Stomach smooth muscle (tissue), 2 donors: ENCODE results near the gene TULP1.

Experiments
- H3K27ac ChIP-seq: one replicate; pipeline ENCODE4 v1.7.0; 2013; ENCODE audit warnings: mild to moderate bottlenecking, low read length, inconsistent platforms
- H3K27me3 ChIP-seq, 2 donors: one replicate each; pipeline ENCODE4 v1.7.0; 2013; ENCODE audit warnings: low read length in 2 of 2; ENCODE audit not compliant: insufficient read depth in 2 of 2, control insufficient read depth in 1 of 2
- H3K36me3 ChIP-seq, 2 donors: one replicate each; pipeline ENCODE4 v1.7.0; 2013; ENCODE audit warnings: low read length in 2 of 2; ENCODE audit not compliant: control insufficient read depth in 2 of 2, insufficient read depth in 2 of 2
- H3K4me1 ChIP-seq: one replicate; pipeline ENCODE4 v1.7.0; 2013; ENCODE audit warnings: low read length; ENCODE audit not compliant: control insufficient read depth, insufficient read depth
- H3K4me3 ChIP-seq, 2 donors: one replicate each; pipeline ENCODE4 v1.7.0; 2013; ENCODE audit warnings: low read length in 2 of 2
- H3K9ac ChIP-seq, 2 donors: one replicate each; pipeline ENCODE4 v1.7.0; 2013; ENCODE audit warnings: low read length in 2 of 2, mild to moderate bottlenecking in 1 of 2
- H3K9me3 ChIP-seq, 2 donors: one replicate each; pipeline ENCODE4 v1.7.0; 2013; ENCODE audit warnings: low read length in 2 of 2; ENCODE audit not compliant: control insufficient read depth in 2 of 2
- donor health status: healthy.
- donor health status: Pancreatic carcinoma.

TULP1 gene

DNA sequence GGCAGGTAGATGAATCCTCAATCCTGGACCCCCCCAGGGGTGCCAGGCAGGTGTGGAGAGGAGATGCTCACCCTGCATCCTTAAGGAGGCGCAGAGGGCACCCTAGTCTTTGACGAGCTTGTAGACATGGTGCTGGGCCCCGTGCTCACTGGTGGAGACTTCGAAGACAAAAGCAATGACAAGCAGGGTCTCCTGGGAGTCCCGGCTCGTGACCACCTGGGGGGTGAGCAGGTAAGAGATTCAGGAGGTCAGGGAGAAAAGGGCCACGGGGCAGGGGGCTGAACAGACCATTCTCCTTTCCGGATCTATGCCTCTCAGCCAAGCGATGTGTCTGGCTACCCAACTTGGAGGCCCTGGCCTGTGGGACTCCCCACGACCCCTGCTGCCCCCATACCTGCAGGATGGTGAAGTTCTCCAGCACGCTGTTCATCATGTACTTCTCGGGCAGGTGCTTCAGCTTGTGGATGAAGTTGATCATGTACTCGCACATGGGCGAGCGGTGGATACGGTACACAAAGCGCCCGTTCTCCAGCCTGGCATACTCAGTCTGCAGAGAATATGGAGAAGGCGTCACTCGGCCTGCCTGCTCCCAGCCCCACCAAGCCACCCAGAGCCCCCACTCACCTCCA lies 37.6 kb downstream of the TULP1 start:
- H3K4me1 ChIP-seq, result peaks cover 27% of the 10 kb centered on the region
- H3K36me3 ChIP-seq, result peaks cover 51 to 59% of the 10 kb centered on the region in 2 donors
- H3K27ac ChIP-seq, result peak overlapping the region; percentile 18

DNA sequence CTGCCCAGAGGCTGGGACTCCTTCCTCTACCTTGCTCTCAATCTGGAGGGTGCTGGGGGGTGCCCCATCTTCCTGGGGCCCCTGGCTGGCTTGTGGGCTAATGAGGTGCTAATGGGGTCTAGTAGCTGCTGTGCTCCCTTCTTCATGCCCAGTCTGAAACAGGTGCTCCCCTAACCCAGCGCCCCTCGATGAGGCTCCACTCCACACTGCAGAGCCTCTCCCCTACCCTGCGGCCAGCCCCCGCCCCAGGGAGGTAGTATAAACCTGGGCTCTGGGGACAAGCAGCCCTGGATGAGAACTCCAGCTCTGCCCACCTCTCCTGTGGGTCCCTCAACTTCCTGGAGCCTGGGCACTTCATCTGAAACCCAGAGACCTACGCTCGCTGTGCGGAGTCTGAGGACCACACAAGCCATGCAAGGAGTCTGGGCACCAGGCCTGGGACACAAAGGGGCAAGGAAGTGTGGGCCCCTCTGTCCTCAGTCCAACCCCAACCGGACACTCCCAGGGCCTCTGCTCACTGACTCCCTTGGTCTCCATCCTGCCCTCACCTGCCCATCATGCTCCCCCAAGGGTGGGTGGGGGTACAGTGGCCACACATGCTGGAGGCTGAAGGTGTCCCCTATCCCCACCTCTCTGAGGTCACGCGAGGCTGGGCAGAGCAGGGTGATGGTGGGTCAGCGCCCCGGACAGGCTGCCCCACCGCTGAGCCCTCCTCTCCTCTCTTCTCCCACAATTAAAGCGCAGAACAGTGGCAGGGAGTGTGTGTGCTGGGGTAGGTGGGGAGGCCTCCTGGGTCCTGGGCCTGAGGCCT lies 38.4 kb downstream of the TULP1 start:
- H3K9me3 ChIP-seq, result no peaks in the 10 kb centered on the region
- H3K9ac ChIP-seq, result no peak overlapping the region
- H3K4me1 ChIP-seq, result peaks cover 34% of the 10 kb centered on the region
- H3K4me3 ChIP-seq, result no peak overlapping the region
- H3K36me3 ChIP-seq, result peaks cover 50 to 54% of the 10 kb centered on the region in 2 donors
- peak overlapping the region; percentile 24 for H3K27ac ChIP-seq
- H3K27me3 ChIP-seq, result no peaks in the 10 kb centered on the region

More for the DNA sequence above, 37.6 kb downstream of the TULP1 start:
- Histone ChIP-seq H3K9me3 (no peaks in the 10 kb centered on the region), H3K9ac (no peak overlapping the region), H3K27me3 (no peaks in the 10 kb centered on the region), H3K4me3 (no peak overlapping the region)

DNA sequence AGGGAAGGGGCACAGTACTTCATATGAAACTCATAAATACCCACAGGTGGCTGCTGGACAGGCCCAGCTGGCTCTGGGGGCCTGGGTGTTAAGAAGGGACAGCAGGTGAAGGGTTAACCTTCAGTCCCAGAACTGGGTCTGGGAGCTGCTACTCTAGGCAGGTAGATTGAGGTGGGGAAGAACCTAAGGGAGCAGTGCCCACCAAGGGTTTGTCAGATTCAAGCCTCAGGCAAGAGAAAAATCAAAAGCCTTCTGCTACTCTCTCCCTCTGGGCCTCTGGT lies 38.9 kb downstream of the TULP1 start:
- no peaks in the 10 kb centered on the region for H3K27me3 ChIP-seq
- peaks cover 39% of the 10 kb centered on the region for H3K4me1 ChIP-seq
- H3K4me3 ChIP-seq, result no peak overlapping the region
- peak overlapping the region; percentile 24 for H3K27ac ChIP-seq
- no peaks in the 10 kb centered on the region for H3K9me3 ChIP-seq
- H3K36me3 ChIP-seq, result peaks cover 50 to 51% of the 10 kb centered on the region in 2 donors
- H3K9ac ChIP-seq, result no peak overlapping the region

DNA sequence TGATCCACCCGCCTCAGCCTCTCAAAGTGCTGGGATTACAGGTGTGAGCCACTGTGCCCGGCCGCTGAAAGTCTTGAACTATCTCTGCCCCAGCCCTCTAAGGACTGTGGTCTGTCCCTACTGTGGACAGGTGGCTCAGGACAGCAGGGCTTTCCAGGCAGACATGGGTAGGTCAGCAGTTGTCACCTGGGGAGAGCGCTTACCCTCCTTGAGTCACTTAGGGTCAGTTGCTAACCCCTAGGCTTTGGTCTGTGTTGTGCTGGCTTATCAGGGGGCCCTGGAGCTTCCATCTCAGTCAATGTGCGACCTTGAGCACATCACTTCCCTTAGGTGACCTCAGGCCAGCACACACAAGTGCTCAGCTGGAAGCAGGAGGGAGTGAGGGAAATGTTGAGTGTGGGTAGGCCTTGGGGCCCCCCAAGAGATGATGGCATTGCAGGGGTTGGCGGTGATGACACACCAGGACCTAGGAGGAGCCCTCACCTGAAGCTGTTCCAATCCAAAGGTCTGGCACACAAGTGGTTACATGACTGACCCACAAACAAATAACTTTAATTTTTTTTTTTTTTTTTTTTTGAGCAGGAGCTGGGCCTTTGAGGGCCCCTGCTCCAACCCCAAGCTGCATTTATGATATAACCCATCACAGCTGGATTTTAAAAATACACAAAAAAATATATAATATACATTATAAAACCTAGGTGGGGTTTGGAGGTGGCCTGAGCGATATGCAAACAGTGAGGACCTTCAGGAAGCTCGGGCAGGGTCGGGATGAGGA lies 39.4 kb downstream of the TULP1 start:
- Histone ChIP-seq H3K36me3 (peaks cover 47% of the 10 kb centered on the region in 2 donors), H3K27ac (peak overlapping the region; percentile 24), H3K27me3 (no peaks in the 10 kb centered on the region), H3K4me1 (peaks cover 39% of the 10 kb centered on the region), H3K9me3 (no peaks in the 10 kb centered on the region), H3K4me3 (no peak overlapping the region), H3K9ac (no peak overlapping the region)

DNA sequence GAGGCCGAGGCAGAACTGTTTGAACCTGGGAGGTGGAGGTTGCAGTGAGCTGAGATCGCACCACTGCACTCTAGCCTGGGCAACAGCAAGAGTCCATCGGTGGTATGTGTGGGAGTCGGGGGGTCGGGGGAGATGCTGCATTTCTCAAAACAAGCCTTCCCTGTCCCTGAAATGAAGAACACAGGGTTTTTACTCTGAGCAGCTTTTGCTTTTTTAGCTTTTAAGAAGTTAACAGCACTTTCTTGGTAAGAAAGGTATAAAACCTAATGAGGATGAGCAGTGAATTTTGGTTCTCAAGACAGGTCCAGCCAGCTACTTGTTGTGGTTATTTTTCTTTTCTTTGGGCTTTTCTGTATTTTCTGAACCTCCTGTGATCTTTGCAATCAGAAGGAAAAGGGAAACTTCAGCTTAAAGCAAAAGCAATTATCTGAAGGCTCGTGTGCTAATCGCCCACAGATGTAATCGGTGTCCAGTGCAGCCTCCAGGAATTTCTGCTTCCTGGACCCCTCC lies 40.8 kb downstream of the TULP1 start:
- Histone ChIP-seq H3K36me3 (peaks cover 35 to 41% of the 10 kb centered on the region in 2 donors), H3K27ac (peak overlapping the region; percentile 46), H3K9me3 (no peaks in the 10 kb centered on the region), H3K4me3 (no peak overlapping the region), H3K27me3 (no peaks in the 10 kb centered on the region), H3K9ac (no peak overlapping the region), H3K4me1 (peaks cover 47% of the 10 kb centered on the region)

DNA sequence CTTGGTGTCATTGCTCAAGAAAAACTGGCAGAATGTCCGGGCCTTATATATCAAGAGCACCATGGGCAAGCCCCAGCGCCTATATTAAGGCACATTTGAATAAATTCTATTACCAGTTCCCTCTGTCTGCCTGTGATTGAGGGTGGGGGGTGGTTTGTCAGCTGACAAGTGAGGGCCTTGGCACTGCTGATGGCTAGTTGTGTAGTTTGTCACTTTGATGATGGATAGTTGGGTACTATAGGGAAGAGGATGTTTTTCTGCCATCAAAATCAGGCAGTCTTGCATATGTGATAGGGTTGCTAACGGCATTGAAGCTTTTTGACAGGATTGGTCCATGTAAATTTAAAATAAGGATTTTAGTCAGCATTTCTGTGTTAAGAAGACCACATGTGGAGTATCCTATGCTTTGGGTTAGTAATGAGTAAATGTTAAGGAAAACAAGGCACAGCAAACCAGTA lies 42.0 kb downstream of the TULP1 start:
- Histone ChIP-seq H3K27ac (peak overlapping the region; percentile 89), H3K36me3 (peaks cover 32 to 35% of the 10 kb centered on the region in 2 donors), H3K4me3 (no peak overlapping the region), H3K27me3 (no peaks in the 10 kb centered on the region), H3K9ac (no peak overlapping the region), H3K4me1 (peaks cover 47% of the 10 kb centered on the region), H3K9me3 (no peaks in the 10 kb centered on the region)

DNA sequence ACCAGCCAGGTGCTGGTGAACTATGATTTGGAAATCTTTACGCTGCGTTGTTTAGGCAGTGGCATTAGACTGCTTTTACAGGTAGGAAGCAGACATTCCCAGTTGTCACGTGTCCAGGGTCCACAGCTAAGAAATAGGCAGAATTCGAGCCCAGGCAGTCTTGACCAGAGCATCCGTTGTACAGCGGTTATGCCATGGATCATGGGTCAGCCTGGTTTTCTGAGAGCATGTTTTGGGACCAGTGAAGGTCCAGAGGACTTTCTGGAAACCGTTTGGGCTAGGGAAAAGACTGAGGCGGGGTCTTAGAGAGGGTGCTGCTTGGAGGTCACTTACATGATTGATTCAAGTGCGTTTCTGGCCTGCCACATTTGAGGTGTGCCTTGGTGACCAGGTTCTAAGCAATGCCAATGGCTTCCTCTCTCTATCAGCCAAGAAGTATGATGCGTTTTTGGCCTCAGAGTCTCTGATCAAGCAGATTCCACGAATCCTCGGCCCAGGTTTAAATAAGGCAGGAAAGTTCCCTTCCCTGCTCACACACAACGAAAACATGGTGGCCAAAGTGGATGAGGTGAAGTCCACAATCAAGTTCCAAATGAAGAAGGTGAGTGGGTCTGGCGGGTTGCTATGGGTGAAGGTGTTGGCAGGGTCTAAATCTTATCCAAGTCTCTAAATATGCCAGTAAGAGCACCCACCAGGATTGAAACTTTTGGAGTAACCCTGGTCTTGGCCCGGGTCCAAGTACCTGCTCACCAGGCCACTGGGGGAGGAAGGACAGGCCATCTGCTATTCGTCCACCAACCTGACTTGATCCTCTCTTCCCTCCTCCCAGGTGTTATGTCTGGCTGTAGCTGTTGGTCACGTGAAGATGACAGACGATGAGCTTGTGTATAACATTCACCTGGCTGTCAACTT lies 42.7 kb downstream of the TULP1 start:
- H3K9ac ChIP-seq, result peak overlapping the region; percentile 87 to 95
- no peaks in the 10 kb centered on the region for H3K9me3 ChIP-seq
- H3K27ac ChIP-seq, result peak overlapping the region; percentile 89
- H3K27me3 ChIP-seq, result no peaks in the 10 kb centered on the region
- peaks cover 26 to 32% of the 10 kb centered on the region in 2 donors for H3K36me3 ChIP-seq
- peaks cover 47% of the 10 kb centered on the region for H3K4me1 ChIP-seq
- H3K4me3 ChIP-seq, result peak overlapping the region; percentile 58 to 91

DNA sequence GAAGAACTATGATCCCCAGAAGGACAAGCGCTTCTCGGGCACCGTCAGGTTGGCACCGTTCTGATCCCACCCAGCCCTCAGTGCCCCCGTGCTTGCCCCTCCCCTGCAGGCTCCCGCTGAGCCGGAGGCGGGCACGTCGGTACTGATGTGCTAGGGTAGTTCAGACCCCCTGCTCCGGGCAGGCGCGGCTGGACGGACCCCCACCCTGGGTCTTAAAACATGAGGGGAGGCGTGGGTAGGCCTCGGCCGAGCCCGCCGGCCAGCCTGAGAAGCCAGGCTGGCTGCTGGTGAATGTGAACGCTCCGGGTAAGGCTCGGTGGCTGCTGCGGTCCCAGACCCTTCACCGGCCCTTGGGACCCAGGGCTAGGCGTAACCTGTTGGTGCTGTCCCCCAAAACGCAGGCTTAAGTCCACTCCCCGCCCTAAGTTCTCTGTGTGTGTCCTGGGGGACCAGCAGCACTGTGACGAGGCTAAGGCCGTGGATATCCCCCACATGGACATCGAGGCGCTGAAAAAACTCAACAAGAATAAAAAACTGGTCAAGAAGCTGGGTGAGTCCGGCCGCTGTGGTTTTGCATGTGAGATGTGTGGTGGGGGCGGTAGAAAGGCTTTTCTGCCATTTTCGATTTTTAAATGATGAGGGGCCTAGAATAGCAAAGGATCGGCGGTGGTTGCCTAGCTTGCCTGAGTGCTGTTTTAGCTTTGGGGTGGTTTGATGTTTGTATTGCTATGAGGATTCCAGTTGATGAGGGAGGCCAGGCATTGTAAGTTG lies 43.5 kb downstream of the TULP1 start:
- H3K4me3 ChIP-seq, result peak overlapping the region; percentile 58 to 91
- H3K27me3 ChIP-seq, result no peaks in the 10 kb centered on the region
- H3K36me3 ChIP-seq, result peaks cover 17 to 26% of the 10 kb centered on the region in 2 donors
- H3K9ac ChIP-seq, result peak overlapping the region; percentile 87 to 95
- H3K27ac ChIP-seq, result peak overlapping the region; percentile 89
- H3K9me3 ChIP-seq, result no peaks in the 10 kb centered on the region
- H3K4me1 ChIP-seq, result peaks cover 45% of the 10 kb centered on the region

DNA sequence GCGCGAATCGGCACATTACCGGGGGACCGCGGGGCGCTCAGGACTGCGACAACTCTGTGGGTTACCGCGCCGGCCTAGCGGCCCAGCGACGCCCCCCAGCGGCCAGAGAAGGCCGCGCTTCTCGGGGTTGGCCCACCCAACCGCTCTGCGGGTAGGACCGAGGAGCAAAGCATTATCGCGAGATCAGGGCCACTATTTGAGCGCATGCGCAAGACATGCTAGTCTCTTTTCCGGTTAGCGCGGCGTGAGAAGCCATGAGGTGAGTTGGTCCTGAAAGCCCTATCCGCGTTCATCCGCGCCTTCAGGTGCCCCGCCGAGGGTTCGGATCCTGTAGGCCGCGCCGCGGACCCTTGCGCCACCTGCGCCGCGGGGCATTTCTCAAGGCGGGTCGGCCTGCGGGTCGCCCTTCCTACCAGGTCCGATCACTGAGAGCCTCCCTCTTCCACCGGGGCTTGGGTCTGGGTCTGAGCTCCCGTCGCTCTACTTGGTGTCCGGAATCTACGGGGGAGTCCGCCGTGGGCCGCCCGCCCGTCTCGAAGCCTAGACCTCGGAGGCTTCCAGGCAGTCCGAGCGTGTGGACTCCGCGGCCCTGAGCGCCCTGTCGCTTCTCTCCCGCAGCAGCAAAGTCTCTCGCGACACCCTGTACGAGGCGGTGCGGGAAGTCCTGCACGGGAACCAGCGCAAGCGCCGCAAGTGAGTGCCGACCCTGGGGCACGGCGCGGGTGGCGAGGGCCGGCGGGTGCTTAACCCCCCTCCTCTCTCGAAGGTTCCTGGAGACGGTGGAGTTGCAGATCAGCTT lies 44.3 kb downstream of the TULP1 start, which contains the start of gene RPL10A:
TSS of gene RPL10A (plus strand) at position 221 of the 799 bp plus-strand sequence. CDS start at position 255, 34 bp downstream.
- Histone ChIP-seq H3K4me1 (peaks cover 45% of the 10 kb centered on the region), H3K27me3 (no peaks in the 10 kb centered on the region), H3K36me3 (peaks cover 12 to 26% of the 10 kb centered on the region in 2 donors), H3K27ac (peak within 1 kb of the TSS; percentile 89), H3K4me3 (peak within 1 kb of the TSS; percentile 58 to 91), H3K9ac (peak within 1 kb of the TSS; percentile 87 to 95), H3K9me3 (no peaks in the 10 kb centered on the region)
